Activated CD4-positive, alpha-beta T cell treated with anti-CD3 and anti-CD28 coated beads, Interleukin-2, amount 50 U/mL, for 1 hour (primary cell): Measurements from ENCODE around the gene EFHD1.
A peak's percentile ranks its signal among the peaks of the same experiment; 100 is the strongest.

Experiments
- DNase-seq: peaks from one replicate; pipeline ENCODE4 v3.0.0-alpha.2; 2020

The EFHD1 gene

GRCh38 chr2:232633413-232634205 is at the start of gene EFHD1:
TSS of gene EFHD1 (plus strand) at chr2:232633604. CDS start at chr2:232633705, 101 bp downstream.
- peak; percentile 31 for DNase-seq

GRCh38 chr2:232584238-232584637 is 49.2 kb upstream of the EFHD1 start:
- DNase-seq = no peak

GRCh38 chr2:232586943-232587505 is 46.4 kb upstream of the EFHD1 start:
- DNase-seq = no peak

GRCh38 chr2:232587512-232587911 is 45.9 kb upstream of the EFHD1 start:
- no peak for DNase-seq

GRCh38 chr2:232588031-232588430 is 45.4 kb upstream of the EFHD1 start:
- DNase-seq = no peak

- no peak for DNase-seq
Measured at GRCh38 chr2:232588680-232589585, 44.5 kb upstream of the EFHD1 start.

- DNase-seq = no peak
Measured at GRCh38 chr2:232592772-232593395, 40.5 kb upstream of the EFHD1 start.

- DNase-seq = no peak
Measured at GRCh38 chr2:232593982-232594381, 39.4 kb upstream of the EFHD1 start.

GRCh38 chr2:232597362-232598079 is 35.9 kb upstream of the EFHD1 start:
- DNase-seq = no peak

GRCh38 chr2:232598293-232598692 is 35.1 kb upstream of the EFHD1 start:
- DNase-seq = no peak

GRCh38 chr2:232600053-232600773 is 33.2 kb upstream of the EFHD1 start:
- DNase-seq = no peak

- DNase-seq = no peak
Measured at GRCh38 chr2:232603283-232603682, 30.1 kb upstream of the EFHD1 start.

GRCh38 chr2:232604535-232604934 is 28.9 kb upstream of the EFHD1 start:
- DNase-seq = no peak

GRCh38 chr2:232607011-232607410 is 26.4 kb upstream of the EFHD1 start:
- DNase-seq = no peak

GRCh38 chr2:232609607-232610006 is 23.8 kb upstream of the EFHD1 start:
- DNase-seq = no peak

GRCh38 chr2:232610081-232610480 is 23.3 kb upstream of the EFHD1 start:
- no peak for DNase-seq

GRCh38 chr2:232611061-232611460 is 22.3 kb upstream of the EFHD1 start:
- DNase-seq = no peak

GRCh38 chr2:232611559-232612218 is 21.7 kb upstream of the EFHD1 start:
- DNase-seq = peak; percentile 65

- DNase-seq = no peak
Measured at GRCh38 chr2:232613538-232614134, 19.8 kb upstream of the EFHD1 start.

- DNase-seq = no peak
Measured at GRCh38 chr2:232615339-232615738, 18.1 kb upstream of the EFHD1 start.

GRCh38 chr2:232621186-232621585 is 12.2 kb upstream of the EFHD1 start:
- no peak for DNase-seq
